RPMI7951 (cell line): ENCODE data around the gene HNRNPF. TPM values are rescaled to one million over a fixed set of nuclear protein-coding genes. Genes with fewer than 3 reads are reported as not detected.
A peak's percentile ranks its signal among the peaks of the same experiment; 100 is the strongest.
"Not testable (repeated sequence)": the region's sequence is repeated elsewhere in the genome, so short reads cannot be mapped to it uniquely, and the experiment has no call there.

Source experiments
- DNase-seq: peaks from one replicate; pipeline ENCODE4 v3.0.0-alpha.2; 2012; ENCODE audit warnings: low read depth
- total RNA-seq: library from RNA; depleted of rRNA; stranded (reverse); fragments of >200 nt; shearing (Covaris generic); gene quantifications from 2 replicates; pipeline ENCODE4 v1.2.3, GENCODE V29; 2014; rRNA removed

HNRNPF gene, protein sequence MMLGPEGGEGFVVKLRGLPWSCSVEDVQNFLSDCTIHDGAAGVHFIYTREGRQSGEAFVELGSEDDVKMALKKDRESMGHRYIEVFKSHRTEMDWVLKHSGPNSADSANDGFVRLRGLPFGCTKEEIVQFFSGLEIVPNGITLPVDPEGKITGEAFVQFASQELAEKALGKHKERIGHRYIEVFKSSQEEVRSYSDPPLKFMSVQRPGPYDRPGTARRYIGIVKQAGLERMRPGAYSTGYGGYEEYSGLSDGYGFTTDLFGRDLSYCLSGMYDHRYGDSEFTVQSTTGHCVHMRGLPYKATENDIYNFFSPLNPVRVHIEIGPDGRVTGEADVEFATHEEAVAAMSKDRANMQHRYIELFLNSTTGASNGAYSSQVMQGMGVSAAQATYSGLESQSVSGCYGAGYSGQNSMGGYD
- 179 and 196 TPM in 2 replicates for total RNA-seq

- peak; percentile 93 for DNase-seq
Measured at GRCh38 chr10:43408710-43409384, at the start of gene HNRNPF. Gene HNRNPF (minus strand): TSS chr10:43409186. CDS start chr10:43387884, 21,302 bp downstream.

- DNase-seq, result no peak
Measured at GRCh38 chr10:43458227-43458626, 49.2 kb upstream of the HNRNPF start.

DNA sequence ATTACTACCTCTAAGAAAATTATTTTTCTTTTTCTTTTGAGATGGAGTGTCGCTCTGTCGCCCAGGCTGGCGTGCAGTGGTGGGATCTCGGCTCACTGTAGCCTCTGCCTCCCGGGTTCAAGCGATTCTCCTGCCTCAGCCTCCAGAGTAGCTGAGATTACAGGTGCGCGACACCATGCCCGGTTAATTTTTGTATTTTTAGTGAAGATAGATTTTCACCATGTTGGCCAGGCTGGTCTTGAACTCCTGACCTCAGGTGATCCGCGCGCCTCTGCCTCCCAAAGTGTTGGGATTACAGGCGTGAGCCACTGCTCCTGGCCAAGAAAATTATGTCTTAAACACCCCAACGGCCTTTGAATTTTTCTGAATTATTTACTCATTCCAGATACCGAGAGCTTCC, 47.6 kb upstream of the HNRNPF start:
- DNase-seq, result not testable (repeated sequence)

- DNase-seq, result not testable (repeated sequence)
Measured at GRCh38 chr10:43454025-43454424, 45.0 kb upstream of the HNRNPF start.

DNA sequence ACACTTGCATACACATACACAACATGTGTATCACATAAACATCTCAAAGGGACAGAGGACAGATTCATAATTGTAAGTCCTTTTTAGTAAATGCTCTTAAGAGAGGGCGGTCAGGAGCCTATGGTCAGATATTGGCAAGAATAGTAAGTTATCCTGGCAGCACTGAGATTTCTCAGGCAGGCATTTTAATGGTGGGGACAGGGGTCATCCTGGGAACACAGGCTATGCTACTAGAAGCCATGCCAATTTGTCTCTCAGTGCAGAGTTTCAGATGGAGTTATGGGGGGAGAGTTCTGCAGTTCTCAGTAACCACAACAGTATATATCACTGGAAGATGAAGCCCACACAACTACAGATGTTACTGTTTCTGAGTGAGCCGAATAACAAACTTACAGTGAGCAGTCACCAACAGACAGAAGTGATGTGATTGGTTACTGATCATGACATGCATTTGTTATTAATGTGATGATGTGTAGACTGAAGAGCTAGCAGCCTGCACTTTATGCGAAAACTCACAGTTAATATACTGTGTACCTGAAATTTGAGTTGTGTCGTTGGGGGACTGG, 44.4 kb upstream of the HNRNPF start:
- DNase-seq, result no peak

DNA sequence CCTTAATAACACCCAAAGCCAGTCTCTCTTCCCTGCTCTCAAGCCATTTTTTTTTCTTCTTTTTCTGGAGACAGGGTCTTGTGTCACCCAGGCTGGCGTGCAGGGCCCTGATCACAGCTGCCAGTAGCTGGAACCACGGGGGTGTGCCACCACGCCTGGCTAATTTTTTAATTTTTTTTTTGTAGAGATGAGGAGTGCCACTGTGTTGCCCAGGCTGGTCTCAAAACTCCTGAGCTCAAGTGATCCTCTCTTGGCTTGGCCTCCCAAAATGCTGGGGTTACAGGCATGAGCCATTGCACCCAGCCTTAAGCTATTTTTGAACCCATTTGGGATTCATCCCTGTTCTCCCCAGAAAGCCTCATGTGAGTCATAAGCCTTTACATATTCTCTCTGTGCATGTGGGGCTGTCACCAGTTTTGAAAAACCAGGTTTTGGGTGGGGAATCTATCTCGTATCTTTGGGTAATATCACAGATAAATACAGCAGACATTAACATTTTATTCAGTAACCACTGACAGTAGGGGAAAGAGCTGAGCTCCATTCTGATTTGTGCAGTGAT, 43.4 kb upstream of the HNRNPF start:
- DNase-seq, result no peak

DNA sequence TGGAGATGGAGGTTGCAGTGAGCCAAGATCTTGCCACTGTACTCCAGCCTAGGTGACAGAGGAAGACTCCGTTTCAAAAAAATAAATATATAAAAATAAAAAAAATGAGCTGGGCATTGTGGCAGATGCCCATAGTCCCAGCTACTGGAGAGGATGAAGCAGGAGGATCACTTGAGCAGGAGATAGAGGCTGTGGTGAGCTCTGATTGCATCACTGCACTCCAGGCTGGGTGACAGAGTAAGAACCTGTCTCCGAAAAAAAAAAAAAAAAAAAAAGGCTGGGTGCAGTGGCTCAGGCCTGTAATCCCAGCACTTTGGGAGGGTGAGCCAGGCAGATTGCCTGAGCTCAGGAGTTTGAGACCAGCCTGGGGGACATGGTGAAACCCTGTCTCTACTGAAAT, 39.8 kb upstream of the HNRNPF start:
- no peak for DNase-seq

GRCh38 chr10:43446219-43447017, 37.4 kb upstream of the HNRNPF start:
- not testable (repeated sequence) for DNase-seq

DNA sequence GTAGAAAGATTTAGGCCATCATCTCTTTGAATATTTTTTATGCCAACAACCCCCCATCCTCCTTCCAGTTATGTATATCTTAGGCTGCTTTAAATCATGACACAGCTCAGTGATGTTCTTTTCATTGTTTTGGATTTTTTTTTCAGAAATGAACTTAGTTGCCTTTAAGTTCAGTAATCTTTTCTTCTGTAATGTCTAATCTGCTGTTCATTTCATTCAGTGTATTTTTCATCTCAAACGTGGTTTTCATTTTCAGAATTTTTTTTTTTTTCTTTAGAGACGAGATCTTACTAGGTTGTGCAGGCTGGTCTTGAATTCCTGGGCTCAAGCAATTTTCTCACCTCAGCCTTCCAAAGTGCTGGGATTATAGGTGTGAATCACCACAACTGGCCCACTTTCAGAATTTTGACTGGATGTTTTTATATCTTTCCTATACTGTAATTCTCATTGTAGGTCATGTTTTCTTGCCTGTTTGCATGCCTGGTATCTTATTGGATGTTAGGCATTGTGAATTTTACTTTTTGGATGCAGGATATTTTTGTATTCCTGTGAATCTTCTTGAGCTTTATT, 36.0 kb upstream of the HNRNPF start:
- no peak for DNase-seq

DNA sequence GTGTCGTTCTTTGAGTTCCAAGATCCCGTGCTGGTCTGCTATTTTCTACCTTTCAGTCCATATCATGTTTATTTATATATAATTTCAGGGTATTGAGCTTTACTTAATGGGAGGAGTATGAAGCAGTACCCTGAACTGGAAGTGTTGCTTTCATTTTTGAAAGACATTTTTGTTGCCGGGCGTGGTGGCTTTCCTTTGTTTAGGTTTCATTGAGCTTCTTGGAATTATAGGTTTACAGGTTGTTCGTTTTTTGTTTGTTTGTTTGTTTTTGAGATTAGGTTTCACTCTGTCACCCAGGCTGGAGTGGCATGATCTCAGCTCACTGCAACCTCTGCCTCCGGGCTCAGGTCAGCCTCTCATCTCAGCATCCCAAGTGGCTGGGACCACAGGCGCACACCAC, 35.3 kb upstream of the HNRNPF start:
- no peak for DNase-seq

DNA sequence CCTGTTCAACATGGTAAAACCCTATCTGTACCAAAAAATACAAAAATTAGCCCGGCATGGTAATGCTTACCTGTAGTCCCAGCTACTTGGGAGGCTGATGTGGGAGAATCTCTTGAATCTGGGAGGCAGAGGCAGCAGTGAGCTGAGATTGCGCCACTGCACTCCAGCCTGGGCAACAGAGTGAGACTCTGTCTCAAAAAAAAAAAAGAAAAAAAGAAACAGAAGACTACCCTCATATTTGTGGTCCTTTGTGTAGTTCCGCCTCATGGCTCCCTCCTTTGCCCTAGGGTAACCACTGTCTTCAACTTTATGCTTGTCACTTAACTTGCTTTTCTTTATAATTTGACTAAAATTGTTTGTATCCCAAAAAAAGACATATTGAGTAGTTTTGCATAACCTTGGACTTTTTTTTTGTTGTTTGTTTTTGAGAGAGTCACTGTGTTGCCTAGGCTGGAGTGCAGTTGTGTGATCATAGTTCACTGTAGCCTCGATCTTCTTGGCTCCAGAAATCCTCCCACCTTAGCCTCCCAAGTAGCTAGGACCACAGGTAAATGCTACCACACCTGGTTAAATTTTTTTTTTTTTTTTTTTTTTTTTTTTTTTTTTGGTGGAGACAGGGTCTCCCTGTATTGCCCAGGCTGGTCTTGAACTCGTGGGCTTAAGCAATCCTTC, 31.6 kb upstream of the HNRNPF start:
- DNase-seq, result no peak

- no peak for DNase-seq
Measured at GRCh38 chr10:43437141-43437870, 28.3 kb upstream of the HNRNPF start.

GRCh38 chr10:43436291-43437140, 27.5 kb upstream of the HNRNPF start, which contains the start of gene ZNF487:
Gene ZNF487 (plus strand): TSS chr10:43437111. CDS start chr10:43475814, 38,703 bp downstream.
- peak; percentile 82 for DNase-seq

DNA sequence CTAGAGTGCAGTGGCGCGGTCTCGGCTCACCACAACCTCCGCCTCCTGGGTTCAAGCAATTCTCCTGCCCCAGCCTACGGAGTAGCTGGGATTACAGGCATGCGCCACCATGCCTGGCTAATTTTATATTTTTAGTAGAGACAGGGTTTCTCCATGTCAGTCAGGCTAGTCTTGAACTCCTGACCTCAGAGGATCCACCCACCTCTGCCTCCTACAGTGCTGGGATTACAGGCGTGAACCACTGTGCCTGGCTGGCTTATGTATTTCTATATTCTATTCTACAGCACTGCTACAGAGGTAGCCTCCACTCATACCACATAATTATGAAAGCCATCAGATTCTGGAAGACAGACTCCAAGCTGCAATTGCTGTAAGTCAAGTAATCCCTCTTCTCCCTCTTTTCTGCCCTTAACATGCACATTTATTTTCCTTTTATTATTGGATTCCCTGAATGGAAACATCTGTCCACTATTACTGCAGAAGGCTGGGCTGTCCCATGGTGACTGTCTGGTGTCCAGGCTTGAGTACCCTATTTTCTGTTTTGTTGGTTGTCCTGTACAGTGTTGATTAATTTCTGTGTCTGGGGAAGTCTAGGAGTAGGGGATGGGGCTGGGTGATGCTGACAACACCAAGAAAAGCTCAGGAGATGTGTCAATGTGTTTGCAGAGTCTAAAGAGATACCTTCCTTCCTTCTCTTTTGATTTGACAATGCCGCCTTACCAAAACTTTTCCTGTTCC, 22.1 kb upstream of the HNRNPF start:
- no peak for DNase-seq

GRCh38 chr10:43427166-43427825, 18.3 kb upstream of the HNRNPF start:
- no peak for DNase-seq

- DNase-seq, result not testable (repeated sequence)
Measured at GRCh38 chr10:43426476-43426875, 17.5 kb upstream of the HNRNPF start.

DNA sequence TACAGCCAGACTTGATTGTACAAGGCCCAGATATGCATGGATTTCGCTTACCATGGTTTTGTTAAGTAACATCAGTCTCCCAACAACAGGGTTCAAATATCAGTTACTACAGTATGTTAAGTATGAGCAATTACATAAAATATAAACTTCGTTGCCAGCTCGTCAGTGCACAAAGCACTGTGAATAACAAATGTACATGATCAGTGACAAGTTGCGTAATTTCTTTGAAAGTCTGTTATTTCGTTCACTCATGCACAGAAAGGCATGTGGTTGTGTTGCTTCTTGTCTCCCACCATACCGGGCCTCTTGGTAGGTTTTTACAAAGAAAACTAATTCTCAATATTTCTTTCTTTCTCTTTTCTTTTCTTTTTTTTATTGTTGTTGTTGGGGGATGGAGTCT, 15.4 kb upstream of the HNRNPF start:
- no peak for DNase-seq

DNA sequence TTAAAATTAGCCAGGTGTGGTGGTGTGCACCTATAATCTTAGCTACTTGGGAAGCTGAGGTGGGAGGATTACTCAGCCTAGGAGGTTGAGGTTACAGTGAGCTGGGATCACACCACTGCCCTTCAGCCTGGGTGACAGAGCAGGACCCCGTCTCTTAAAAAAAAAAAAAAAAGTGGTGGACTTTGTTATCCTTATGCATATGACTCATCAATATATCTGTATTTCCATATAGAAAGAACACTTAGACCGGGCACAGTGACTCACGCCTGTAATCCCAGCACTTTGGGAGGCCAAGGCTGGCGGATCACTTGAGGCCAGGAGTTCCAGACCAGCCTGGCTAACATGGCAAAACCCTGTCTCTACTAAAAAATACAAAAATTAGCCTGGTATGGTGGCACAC, 13.0 kb upstream of the HNRNPF start:
- DNase-seq, result not testable (repeated sequence)
